HepG2 (cell line): ENCODE measurements around the gene SGSM1. TPM values are rescaled to one million over a fixed set of nuclear protein-coding genes. Genes with fewer than 3 reads are reported as not detected.

ENCODE experiments used
- BHLHE40 ChIP-seq: IDR thresholded peaks from 2 replicates; pipeline ENCODE4 v1.6.1; 2011; ENCODE audit warnings: low read length, improper control_type of control experiment
- FOXP1 ChIP-seq, 2 experiments: fragments of 450-650 bp in 1 of 2; IDR thresholded peaks; 2 replicates each; pipeline ENCODE4 v1.6.1; 2017 to 2018; ENCODE audit warnings: antibody characterized with exemption in 1 of 2
- GATAD2A ChIP-seq: IDR thresholded peaks from 2 replicates; pipeline ENCODE4 v1.6.1; 2016
- KMT2A ChIP-seq: sonication (generic); formaldehyde crosslinking; IDR thresholded peaks from 2 replicates; pipeline ENCODE4 v1.4.0; 2020; ENCODE audit warnings: missing genetic modification reagents
- KMT2B ChIP-seq: IDR thresholded peaks from 2 replicates; pipeline ENCODE4 v1.6.1; 2016; ENCODE audit warnings: missing genetic modification reagents, missing compliant biosample characterization
- RFXAP ChIP-seq: sonication (generic); formaldehyde crosslinking; IDR thresholded peaks from 2 replicates; pipeline ENCODE4 v1.4.0; 2020; ENCODE audit warnings: missing genetic modification reagents, borderline replicate concordance
- SOX13 ChIP-seq, 3 experiments: fragments of 450-650 bp in 1 of 3; sonication (generic) in 1 of 3; formaldehyde crosslinking in 1 of 3; IDR thresholded peaks in 2 of 3; conservative IDR thresholded peaks in 1 of 3; 2 replicates each; pipeline versions ENCODE4 v1.5.0 to v1.6.1; 2016 to 2020; ENCODE audit warnings: antibody characterized with exemption in 1 of 3, mild to moderate bottlenecking in 1 of 3, missing compliant biosample characterization in 1 of 3, missing genetic modification reagents in 1 of 3, moderate library complexity in 1 of 3
- SRY ChIP-seq: sonication (generic); formaldehyde crosslinking; IDR thresholded peaks from 2 replicates; pipeline ENCODE4 v1.8.0; 2022; ENCODE audit warnings: mild to moderate bottlenecking, missing genetic modification reagents
- TEAD3 ChIP-seq: optimal IDR thresholded peaks from 2 replicates; pipeline ENCODE3; 2016; ENCODE audit warnings: borderline replicate concordance
- XBP1 ChIP-seq: sonication (generic); formaldehyde crosslinking; IDR thresholded peaks from 2 replicates; pipeline ENCODE4 v1.5.0; 2020; ENCODE audit warnings: missing genetic modification reagents
- ZIK1 ChIP-seq: sonication (generic); formaldehyde crosslinking; IDR thresholded peaks from 2 replicates; pipeline ENCODE4 v1.5.0; 2020; ENCODE audit warnings: mild to moderate bottlenecking, low read depth, missing genetic modification reagents, borderline replicate concordance
- ZNF441 ChIP-seq: sonication (generic); formaldehyde crosslinking; IDR thresholded peaks from 2 replicates; pipeline ENCODE4 v1.7.0; 2021; ENCODE audit warnings: missing genetic modification reagents, borderline replicate concordance
- ZNF703 ChIP-seq: sonication (generic); formaldehyde crosslinking; IDR thresholded peaks from 2 replicates; pipeline ENCODE4 v1.5.1; 2020; ENCODE audit warnings: missing genetic modification reagents, mild to moderate bottlenecking, moderate library complexity, borderline replicate concordance
- ZNF772 ChIP-seq: sonication (generic); formaldehyde crosslinking; IDR thresholded peaks from 2 replicates; pipeline ENCODE4 v1.5.0; 2020; ENCODE audit warnings: mild to moderate bottlenecking, missing genetic modification reagents
- ZNF777 ChIP-seq: sonication (generic); formaldehyde crosslinking; IDR thresholded peaks from 2 replicates; pipeline ENCODE4 v1.4.0; 2020; ENCODE audit warnings: missing genetic modification reagents
- ZSCAN12 ChIP-seq: sonication (generic); formaldehyde crosslinking; IDR thresholded peaks from 2 replicates; pipeline ENCODE4 v1.9.0; 2021; ENCODE audit warnings: mild to moderate bottlenecking, missing genetic modification reagents
- polyA plus RNA-seq, 8 experiments: library from polyadenylated mRNA; depleted of rRNA in 3 of 8; stranded (reverse) in 7 of 8; unstranded in 1 of 8; fragments of >200 nt; fragmentation: Illumina TruSeq in 4 of 8; extraction: Trizol in 4 of 8; gene quantifications; 2 replicates each; pipeline versions ENCODE4 v1.2.1 to v1.2.3, GENCODE V29; 2011 to 2016; ENCODE audit warnings: low read depth in 4 of 8, missing spikeins in 1 of 8, mixed read lengths in 1 of 8; ENCODE audit not compliant: insufficient read depth in 1 of 8
- total RNA-seq, 5 experiments: library from RNA; depleted of rRNA; stranded (reverse); fragments of >200 nt; fragmentation: Illumina TruSeq; extraction: Trizol; gene quantifications; 2 replicates each; pipeline ENCODE4 v1.2.3, GENCODE V29; 2016; ENCODE audit warnings: low read depth in 1 of 5
- TF ChIP-seq, protein P1 (sequence below): sonication (generic); formaldehyde crosslinking; IDR thresholded peaks from 2 replicates; pipeline ENCODE4 v1.5.0; 2020; ENCODE audit warnings: missing genetic modification reagents
- TF ChIP-seq, protein P2 (sequence below): sonication (generic); formaldehyde crosslinking; IDR thresholded peaks from 2 replicates; pipeline ENCODE4 v1.4.0; 2020; ENCODE audit warnings: missing genetic modification reagents
- TF ChIP-seq, protein P3 (sequence below): sonication (generic); formaldehyde crosslinking; IDR thresholded peaks from 2 replicates; pipeline ENCODE4 v1.5.0; 2020; ENCODE audit warnings: mild to moderate bottlenecking, missing genetic modification reagents
- TF ChIP-seq, protein P4 (sequence below): sonication (generic); formaldehyde crosslinking; IDR thresholded peaks from 2 replicates; pipeline ENCODE4 v1.8.1; 2023; ENCODE audit warnings: mild to moderate bottlenecking, missing genetic modification reagents, borderline replicate concordance
- TF ChIP-seq, protein P5 (sequence below): sonication (generic); IDR thresholded peaks from 2 replicates; pipeline ENCODE4 v1.6.1; 2016; ENCODE audit warnings: low read depth, borderline replicate concordance
- TF ChIP-seq, protein P6 (sequence below): sonication (generic); formaldehyde crosslinking; IDR thresholded peaks from 2 replicates; pipeline ENCODE4 v1.4.0; 2020; ENCODE audit warnings: mild to moderate bottlenecking, missing genetic modification reagents
- TF ChIP-seq, protein P7 (sequence below): IDR thresholded peaks from 2 replicates; pipeline ENCODE4 v1.6.1; 2012; ENCODE audit warnings: inconsistent platforms

SGSM1 gene
- total and polyA plus RNA-seq, 2 of the 13 experiments (the other 11 are each of a cell fraction or from before 2014, with no cell fraction given): 0.07 TPM; not detected in 1

DNA sequence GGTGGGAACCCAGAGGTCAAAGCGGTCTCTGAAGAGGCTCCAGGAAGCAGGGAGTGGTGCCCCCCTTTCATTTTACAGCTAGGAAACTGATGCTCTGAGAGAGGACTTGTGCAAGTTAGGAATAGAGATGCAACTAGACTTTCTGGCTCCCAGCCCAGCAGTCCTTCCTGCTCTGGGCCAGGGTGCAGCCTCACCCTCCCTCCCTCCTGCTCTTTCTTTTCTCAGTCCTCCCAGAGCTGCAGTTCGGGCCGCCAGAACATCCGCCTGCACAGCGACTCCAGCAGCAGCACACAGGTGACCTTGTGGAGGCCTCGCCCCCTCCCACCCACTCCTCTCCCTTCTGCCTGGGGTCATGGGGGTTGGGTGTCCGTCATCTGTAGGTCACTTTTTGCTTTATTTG lies 89.0 kb downstream of the SGSM1 start (continued):
- TF ChIP-seq, protein P1, sequence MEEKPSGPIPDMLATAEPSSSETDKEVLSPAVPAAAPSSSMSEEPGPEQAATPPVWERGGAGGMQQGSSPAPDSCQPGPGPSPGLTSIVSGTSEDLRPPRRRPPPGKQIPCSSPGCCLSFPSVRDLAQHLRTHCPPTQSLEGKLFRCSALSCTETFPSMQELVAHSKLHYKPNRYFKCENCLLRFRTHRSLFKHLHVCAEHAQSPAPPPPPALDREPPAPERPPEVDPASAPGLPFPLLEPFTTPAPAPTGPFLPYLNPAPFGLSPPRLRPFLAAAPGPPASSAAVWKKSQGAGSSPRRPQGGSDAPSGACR (CRISPR knock-in tag): 0 out of 2 replicates have a peak, but pooled peaks have one; percentile 7
- no peak for TF ChIP-seq SRY (CRISPR knock-in tag)
- TF ChIP-seq, protein P2, sequence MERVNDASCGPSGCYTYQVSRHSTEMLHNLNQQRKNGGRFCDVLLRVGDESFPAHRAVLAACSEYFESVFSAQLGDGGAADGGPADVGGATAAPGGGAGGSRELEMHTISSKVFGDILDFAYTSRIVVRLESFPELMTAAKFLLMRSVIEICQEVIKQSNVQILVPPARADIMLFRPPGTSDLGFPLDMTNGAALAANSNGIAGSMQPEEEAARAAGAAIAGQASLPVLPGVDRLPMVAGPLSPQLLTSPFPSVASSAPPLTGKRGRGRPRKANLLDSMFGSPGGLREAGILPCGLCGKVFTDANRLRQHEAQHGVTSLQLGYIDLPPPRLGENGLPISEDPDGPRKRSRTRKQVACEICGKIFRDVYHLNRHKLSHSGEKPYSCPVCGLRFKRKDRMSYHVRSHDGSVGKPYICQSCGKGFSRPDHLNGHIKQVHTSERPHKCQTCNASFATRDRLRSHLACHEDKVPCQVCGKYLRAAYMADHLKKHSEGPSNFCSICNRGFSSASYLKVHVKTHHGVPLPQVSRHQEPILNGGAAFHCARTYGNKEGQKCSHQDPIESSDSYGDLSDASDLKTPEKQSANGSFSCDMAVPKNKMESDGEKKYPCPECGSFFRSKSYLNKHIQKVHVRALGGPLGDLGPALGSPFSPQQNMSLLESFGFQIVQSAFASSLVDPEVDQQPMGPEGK (CRISPR knock-in tag): peak; percentile 40; the same call in 1 of the 2 replicates
- no peak for TF ChIP-seq KMT2A (CRISPR knock-in tag)
- TF ChIP-seq, protein P3, sequence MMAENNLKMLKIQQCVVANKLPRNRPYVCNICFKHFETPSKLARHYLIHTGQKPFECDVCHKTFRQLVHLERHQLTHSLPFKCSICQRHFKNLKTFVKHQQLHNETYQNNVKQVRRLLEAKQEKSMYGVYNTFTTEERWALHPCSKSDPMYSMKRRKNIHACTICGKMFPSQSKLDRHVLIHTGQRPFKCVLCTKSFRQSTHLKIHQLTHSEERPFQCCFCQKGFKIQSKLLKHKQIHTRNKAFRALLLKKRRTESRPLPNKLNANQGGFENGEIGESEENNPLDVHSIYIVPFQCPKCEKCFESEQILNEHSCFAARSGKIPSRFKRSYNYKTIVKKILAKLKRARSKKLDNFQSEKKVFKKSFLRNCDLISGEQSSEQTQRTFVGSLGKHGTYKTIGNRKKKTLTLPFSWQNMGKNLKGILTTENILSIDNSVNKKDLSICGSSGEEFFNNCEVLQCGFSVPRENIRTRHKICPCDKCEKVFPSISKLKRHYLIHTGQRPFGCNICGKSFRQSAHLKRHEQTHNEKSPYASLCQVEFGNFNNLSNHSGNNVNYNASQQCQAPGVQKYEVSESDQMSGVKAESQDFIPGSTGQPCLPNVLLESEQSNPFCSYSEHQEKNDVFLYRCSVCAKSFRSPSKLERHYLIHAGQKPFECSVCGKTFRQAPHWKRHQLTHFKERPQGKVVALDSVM (CRISPR knock-in tag): 0 out of 2 replicates have a peak, but pooled peaks have one; percentile 11
- no peak for TF ChIP-seq ZNF441 (CRISPR knock-in tag)
- TF ChIP-seq, protein P4, sequence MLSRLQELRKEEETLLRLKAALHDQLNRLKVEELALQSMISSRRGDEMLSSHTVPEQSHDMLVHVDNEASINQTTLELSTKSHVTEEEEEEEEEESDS (CRISPR knock-in tag): no peak
- no peak for TF ChIP-seq ZNF703
- no peak for TF ChIP-seq SOX13 (IDR thresholded peaks at IDR 0.05)
- TF ChIP-seq SOX13 (CRISPR knock-in tag; conservative IDR thresholded peaks at IDR 0.05 in 1 of 2, IDR thresholded peaks at IDR 0.05 in 1 of 2): 0 out of 4 replicates have a peak, but pooled peaks of 1 of the 2 experiments have one; percentile 29
- TF ChIP-seq FOXP1 (IDR thresholded peaks at IDR 0.05): no peak
- no peak for TF ChIP-seq FOXP1 (CRISPR knock-in tag; IDR thresholded peaks at IDR 0.05)
- TF ChIP-seq KMT2B (CRISPR knock-in tag): no peak
- TF ChIP-seq ZNF772 (CRISPR knock-in tag): 0 out of 2 replicates have a peak, but pooled peaks have one; percentile 18
- TF ChIP-seq, protein P5, sequence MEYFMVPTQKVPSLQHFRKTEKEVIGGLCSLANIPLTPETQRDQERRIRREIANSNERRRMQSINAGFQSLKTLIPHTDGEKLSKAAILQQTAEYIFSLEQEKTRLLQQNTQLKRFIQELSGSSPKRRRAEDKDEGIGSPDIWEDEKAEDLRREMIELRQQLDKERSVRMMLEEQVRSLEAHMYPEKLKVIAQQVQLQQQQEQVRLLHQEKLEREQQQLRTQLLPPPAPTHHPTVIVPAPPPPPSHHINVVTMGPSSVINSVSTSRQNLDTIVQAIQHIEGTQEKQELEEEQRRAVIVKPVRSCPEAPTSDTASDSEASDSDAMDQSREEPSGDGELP: no peak
- TF ChIP-seq ZNF777 (CRISPR knock-in tag): no peak
- no peak for TF ChIP-seq ZSCAN12 (CRISPR knock-in tag)
- TF ChIP-seq XBP1: no peak
- TF ChIP-seq, protein P6, sequence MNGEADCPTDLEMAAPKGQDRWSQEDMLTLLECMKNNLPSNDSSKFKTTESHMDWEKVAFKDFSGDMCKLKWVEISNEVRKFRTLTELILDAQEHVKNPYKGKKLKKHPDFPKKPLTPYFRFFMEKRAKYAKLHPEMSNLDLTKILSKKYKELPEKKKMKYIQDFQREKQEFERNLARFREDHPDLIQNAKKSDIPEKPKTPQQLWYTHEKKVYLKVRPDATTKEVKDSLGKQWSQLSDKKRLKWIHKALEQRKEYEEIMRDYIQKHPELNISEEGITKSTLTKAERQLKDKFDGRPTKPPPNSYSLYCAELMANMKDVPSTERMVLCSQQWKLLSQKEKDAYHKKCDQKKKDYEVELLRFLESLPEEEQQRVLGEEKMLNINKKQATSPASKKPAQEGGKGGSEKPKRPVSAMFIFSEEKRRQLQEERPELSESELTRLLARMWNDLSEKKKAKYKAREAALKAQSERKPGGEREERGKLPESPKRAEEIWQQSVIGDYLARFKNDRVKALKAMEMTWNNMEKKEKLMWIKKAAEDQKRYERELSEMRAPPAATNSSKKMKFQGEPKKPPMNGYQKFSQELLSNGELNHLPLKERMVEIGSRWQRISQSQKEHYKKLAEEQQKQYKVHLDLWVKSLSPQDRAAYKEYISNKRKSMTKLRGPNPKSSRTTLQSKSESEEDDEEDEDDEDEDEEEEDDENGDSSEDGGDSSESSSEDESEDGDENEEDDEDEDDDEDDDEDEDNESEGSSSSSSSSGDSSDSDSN (CRISPR knock-in tag): no peak; the same call in 1 of the 2 replicates
- TF ChIP-seq, protein P7, sequence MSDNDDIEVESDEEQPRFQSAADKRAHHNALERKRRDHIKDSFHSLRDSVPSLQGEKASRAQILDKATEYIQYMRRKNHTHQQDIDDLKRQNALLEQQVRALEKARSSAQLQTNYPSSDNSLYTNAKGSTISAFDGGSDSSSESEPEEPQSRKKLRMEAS: no peak
- TF ChIP-seq GATAD2A: no peak
- TF ChIP-seq BHLHE40: no peak
- no peak for TF ChIP-seq ZIK1 (CRISPR knock-in tag)
- TF ChIP-seq TEAD3 (CRISPR knock-in tag): no peak
- TF ChIP-seq RFXAP (CRISPR knock-in tag): no peak
